Transverse colon (tissue), 4 donors: ENCODE results near the gene SOWAHA. TPM values are rescaled to one million over a fixed set of nuclear protein-coding genes. Genes with fewer than 3 reads are reported as not detected.
A peak's percentile ranks its signal among the peaks of the same experiment; 100 is the strongest.

Experiments
- DNase-seq: peaks from one replicate; pipeline ENCODE4 v3.0.0-alpha.2; 2019
- H3K27ac ChIP-seq, 4 donors: fragments of 200-600 bp; sonication (generic); 2 replicates each; pipeline ENCODE4 v1.5.1; 2016 to 2018; ENCODE audit warnings: inconsistent platforms in 4 of 4
- H3K27me3 ChIP-seq: fragments of 200-600 bp; sonication (generic); 2 replicates; pipeline ENCODE4 v1.5.1; 2017; ENCODE audit warnings: inconsistent platforms
- H3K36me3 ChIP-seq, 4 donors: fragments of 200-600 bp; sonication (generic); 2 replicates each; pipeline ENCODE4 v1.5.1; 2017 to 2019; ENCODE audit warnings: inconsistent platforms in 4 of 4
- H3K4me1 ChIP-seq, 4 donors: fragments of 200-600 bp; sonication (generic); 2 replicates each; pipeline ENCODE4 v1.5.1; 2017 to 2020; ENCODE audit warnings: inconsistent platforms in 4 of 4
- H3K4me3 ChIP-seq, 4 donors: fragments of 200-600 bp; sonication (generic); 1 replicate in 1 of 4; 2 replicates in 3 of 4; pipeline versions ENCODE4 v1.5.1 to v1.6.1; 2017 to 2019; ENCODE audit warnings: inconsistent platforms in 4 of 4
- H3K9me3 ChIP-seq, 2 donors: fragments of 200-600 bp; sonication (generic); 2 replicates each; pipeline ENCODE4 v1.5.1; 2017 to 2019; ENCODE audit warnings: inconsistent platforms in 2 of 2
- CTCF ChIP-seq, 5 experiments: fragments of 200-600 bp in 3 of 5; fragments of 450-650 bp in 2 of 5; sonication (generic) in 3 of 5; IDR thresholded peaks; 1 replicate in 2 of 5; 2 replicates in 3 of 5; pipeline ENCODE4 v1.5.1; 2016 to 2017; ENCODE audit warnings: antibody characterized with exemption in 5 of 5, inconsistent platforms in 3 of 5, mild to moderate bottlenecking in 2 of 5, moderate library complexity in 1 of 5
- EP300 ChIP-seq: sonication (generic); formaldehyde crosslinking; IDR thresholded peaks from one replicate; pipeline ENCODE4 v1.6.1; 2017; ENCODE audit warnings: antibody characterized with exemption, low read depth
- POLR2A ChIP-seq: fragments of 450-650 bp; IDR thresholded peaks from one replicate; pipeline ENCODE4 v1.6.1; 2016; ENCODE audit warnings: antibody characterized with exemption, mild to moderate bottlenecking, moderate library complexity
- POLR2AphosphoS5 ChIP-seq, 3 donors: sonication (generic); formaldehyde crosslinking; IDR thresholded peaks; one replicate each; pipeline ENCODE4 v1.6.1; 2016; ENCODE audit warnings: antibody characterized with exemption in 3 of 3
- WGBS, 2 donors: methylation state at CpG; one replicate each; pipeline ENCODE4 v1.1.5; 2018; ENCODE audit warnings: low coverage in 1 of 2; 5-methylcytosine and 5-hydroxymethylcytosine counted together
- in situ Hi-C, 4 donors: fragments of 200-750 bp; cut with MboI; loops; one replicate each; pipeline versions ENCODE4 v1.15.0 to v1.15.1; 2017; ENCODE audit warnings: low sequenced_read_pairs in 3 of 4, low pct_ligation_motif_present in 1 of 4, low pct_unique_long_range_greater_than_20kb in 1 of 4
- intact Hi-C: fragments of 100-400 bp; cut with DNase I; formaldehyde crosslinking; loops from one replicate; pipeline ENCODE4 v1.15.1; 2023; ENCODE audit warnings: low total_unique reads
- total RNA-seq, 4 donors: library from RNA; depleted of rRNA; stranded (reverse); fragments of >200 nt; gene quantifications; one replicate each; pipeline ENCODE4 v1.1.0, GENCODE V29; 2016

The SOWAHA gene
- total RNA-seq, 4 donors from 2014 or later: 35.2 to 93.5 (median 76.0) TPM

- intact Hi-C loops (no loop called here), in situ Hi-C loops (loop anchor here in 2 of 4 donors (10.0 to 25.0 kb wide), 2 partner anchors 54 to 444 kb away; no protein-coding TSS in a partner anchor)
- Histone ChIP-seq H3K9me3 (no peaks in the 10 kb centered on the region), H3K4me3 (peak overlapping the region in 3 of 4 donors; percentile 64 to 72 (median 64)), H3K27me3 (peaks cover 1% of the 10 kb centered on the region), H3K27ac (peak overlapping the region; percentile 88 to 92 (median 90)), H3K4me1 (peaks cover 5 to 35% (median 21%) of the 10 kb centered on the region in 4 donors), H3K36me3 (no peaks in the 10 kb centered on the region)
- WGBS, 2 donors: 88 to 95% methylated on average over 4 to 13 of the region's 15 CpGs
- DNase-seq: peak; percentile 63
- peak; percentile 29 for TF ChIP-seq POLR2A
- peak in 2 of 3 donors; percentile 39 to 44 for TF ChIP-seq POLR2AphosphoS5 (IDR thresholded peaks at IDR 0.05)
- TF ChIP-seq EP300: no peak
Observed at GRCh38 chr5:132831095-132831860, 18.2 kb downstream of the SOWAHA start.

DNA sequence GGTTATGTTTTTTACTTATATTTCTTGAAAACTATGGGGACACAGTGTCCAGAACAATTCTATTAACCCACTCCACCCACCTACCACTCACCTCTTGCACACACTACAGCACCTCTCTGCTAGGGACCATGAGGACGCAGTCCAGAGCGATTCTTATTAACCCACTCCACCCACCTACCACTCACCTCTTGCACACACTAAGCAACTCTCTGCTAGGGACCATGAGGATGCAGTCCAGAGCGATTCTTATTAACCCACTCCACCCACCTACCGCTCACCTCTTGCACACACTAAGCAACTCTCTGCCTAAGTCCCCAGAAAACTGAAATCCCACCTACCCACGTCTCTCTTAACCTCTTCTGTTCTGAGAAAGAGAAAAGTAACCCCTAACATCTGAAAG is 19.5 kb downstream of the SOWAHA start:
- Histone ChIP-seq H3K4me3 (no peak overlapping the region), H3K4me1 (peaks cover 7 to 49% (median 30%) of the 10 kb centered on the region in 4 donors), H3K27ac (no peak overlapping the region), H3K27me3 (no peaks in the 10 kb centered on the region), H3K36me3 (no peaks in the 10 kb centered on the region), H3K9me3 (no peaks in the 10 kb centered on the region)
- no peak for DNase-seq
- TF ChIP-seq CTCF (IDR thresholded peaks at IDR 0.05): no peak
- TF ChIP-seq POLR2A: no peak
- TF ChIP-seq EP300: no peak
- TF ChIP-seq POLR2AphosphoS5 (IDR thresholded peaks at IDR 0.05): no peak
- in situ Hi-C loops: loop anchor here in 2 of 4 donors (10.0 to 25.0 kb wide), 2 partner anchors 52 to 445 kb away; no protein-coding TSS in a partner anchor
- WGBS, 2 donors: 91 to 92% methylated on average over 5 of the region's 5 CpGs
- intact Hi-C loops: no loop called here

- Histone ChIP-seq H3K27ac (no peak overlapping the region), H3K4me3 (no peak overlapping the region), H3K27me3 (no peaks in the 10 kb centered on the region), H3K36me3 (no peaks in the 10 kb centered on the region), H3K4me1 (peaks cover 8 to 50% (median 40%) of the 10 kb centered on the region in 4 donors), H3K9me3 (no peaks in the 10 kb centered on the region)
- in situ Hi-C loops: loop anchor here in 2 of 4 donors (10.0 to 25.0 kb wide), 2 partner anchors 51 to 447 kb away; no protein-coding TSS in a partner anchor
- intact Hi-C loops: no loop called here
- WGBS, 2 donors: 94 to 97% methylated on average over 3 of the region's 3 CpGs
- DNase-seq: no peak
- TF ChIP-seq CTCF (IDR thresholded peaks at IDR 0.05) (no peak), EP300 (no peak), POLR2A (no peak), POLR2AphosphoS5 (IDR thresholded peaks at IDR 0.05) (no peak)
Observed at GRCh38 chr5:132834057-132834456, 21.0 kb downstream of the SOWAHA start.

DNA sequence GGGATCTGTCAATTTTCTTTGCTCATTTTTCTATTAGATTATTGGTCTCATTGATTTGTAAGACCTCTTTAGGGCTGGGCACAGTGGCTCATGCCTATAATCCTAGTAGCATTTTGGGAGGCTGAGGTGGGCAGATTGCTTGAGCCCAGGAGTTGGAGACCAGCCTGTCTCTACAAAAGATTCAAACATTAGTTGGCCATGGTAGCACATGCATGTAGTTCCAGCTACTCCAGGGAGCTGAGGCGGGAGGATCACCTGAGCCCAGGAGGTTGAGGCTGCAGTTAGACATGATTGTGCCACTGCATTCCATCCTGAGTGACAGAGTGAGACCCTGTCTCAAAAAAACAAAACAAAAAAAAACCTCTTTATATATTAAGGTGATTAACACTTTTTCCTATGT is 23.8 kb downstream of the SOWAHA start:
- WGBS, 2 donors: 86% methylated on average over 1 of the region's 1 CpG; no CpG with 5 or more reads in 1 of the 2 donors
- in situ Hi-C loops (loop anchor here in 2 of 4 donors (10.0 to 25.0 kb wide), 2 partner anchors 48 to 450 kb away; no protein-coding TSS in a partner anchor), intact Hi-C loops (no loop called here)
- H3K36me3 ChIP-seq: no peaks in the 10 kb centered on the region
- H3K27ac ChIP-seq: peak overlapping the region; percentile 86 to 92 (median 88)
- H3K9me3 ChIP-seq: no peaks in the 10 kb centered on the region
- peaks cover 14 to 55% (median 42%) of the 10 kb centered on the region in 4 donors for H3K4me1 ChIP-seq
- no peak overlapping the region for H3K4me3 ChIP-seq
- DNase-seq: no peak
- no peak for TF ChIP-seq POLR2A
- TF ChIP-seq EP300: no peak
- TF ChIP-seq POLR2AphosphoS5 (IDR thresholded peaks at IDR 0.05): no peak
- no peak for TF ChIP-seq CTCF (IDR thresholded peaks at IDR 0.05)
- H3K27me3 ChIP-seq: no peaks in the 10 kb centered on the region
